NCI-H146 treated with DMSO at 0.1 percent for 48 hours (cell line): ENCODE results near the gene ZSCAN5C.
"Not testable (repeated sequence)": the region's sequence is repeated elsewhere in the genome, so short reads cannot be mapped to it uniquely, and the experiment has no call there.

Experiments
- DNase-seq: peaks from one replicate; lab custom pipeline; 2025; ENCODE audit not compliant: unreplicated experiment; lab: John Stamatoyannopoulos, UW

ZSCAN5C gene

GRCh38 chr19:56201973-56202372, at the start of gene ZSCAN5C:
TSS of gene ZSCAN5C (plus strand) at chr19:56202273. CDS start at chr19:56205914, 3,641 bp downstream.
- no peak for DNase-seq

- no peak for DNase-seq
These were observed 49.4 kb upstream of the ZSCAN5C start for GRCh38 chr19:56152644-56153043.

GRCh38 chr19:56153507-56153906, 48.6 kb upstream of the ZSCAN5C start:
- no peak for DNase-seq

- DNase-seq, result no peak
These were observed 46.9 kb upstream of the ZSCAN5C start for GRCh38 chr19:56155124-56155687.

- DNase-seq, result no peak
These were observed 45.3 kb upstream of the ZSCAN5C start for GRCh38 chr19:56156768-56157167.

- no peak for DNase-seq
These were observed 43.8 kb upstream of the ZSCAN5C start for GRCh38 chr19:56158170-56158757.

- no peak for DNase-seq
These were observed 43.0 kb upstream of the ZSCAN5C start for GRCh38 chr19:56159009-56159559.

GRCh38 chr19:56159622-56160271, 42.3 kb upstream of the ZSCAN5C start:
- DNase-seq, result no peak

GRCh38 chr19:56161534-56161933, 40.5 kb upstream of the ZSCAN5C start:
- no peak for DNase-seq

- DNase-seq, result no peak
These were observed 39.8 kb upstream of the ZSCAN5C start for GRCh38 chr19:56162258-56162657.

GRCh38 chr19:56163097-56163496, 39.0 kb upstream of the ZSCAN5C start:
- DNase-seq, result no peak

GRCh38 chr19:56167064-56167578, 35.0 kb upstream of the ZSCAN5C start:
- DNase-seq, result no peak

- no peak for DNase-seq
These were observed 31.8 kb upstream of the ZSCAN5C start for GRCh38 chr19:56170261-56170660.

- DNase-seq, result no peak
These were observed 28.0 kb upstream of the ZSCAN5C start for GRCh38 chr19:56174086-56174485.

GRCh38 chr19:56174550-56174949, 27.5 kb upstream of the ZSCAN5C start:
- peak; percentile 17 for DNase-seq

GRCh38 chr19:56175861-56176307, 26.2 kb upstream of the ZSCAN5C start, which contains the start of gene GALP:
TSS of gene GALP (plus strand) at chr19:56176008. CDS start at chr19:56177109, 1,101 bp downstream.
- not testable (repeated sequence) for DNase-seq

- DNase-seq, result not testable (repeated sequence)
These were observed 25.8 kb upstream of the ZSCAN5C start for GRCh38 chr19:56176310-56176709.

- DNase-seq, result peak; percentile 45
These were observed 25.2 kb upstream of the ZSCAN5C start for GRCh38 chr19:56176881-56177280.

GRCh38 chr19:56177564-56178243, 24.4 kb upstream of the ZSCAN5C start:
- no peak for DNase-seq

- no peak for DNase-seq
These were observed 12.3 kb upstream of the ZSCAN5C start for GRCh38 chr19:56189785-56190184.

- DNase-seq, result no peak
These were observed 11.0 kb upstream of the ZSCAN5C start for GRCh38 chr19:56191115-56191514.
